SK-N-SH (cell line): Measurements from ENCODE around the gene PDZD8. TPM values are rescaled to one million over a fixed set of nuclear protein-coding genes. Genes with fewer than 3 reads are reported as not detected.

Experiments used
- CTCF ChIA-PET: fragments of 300-600, 350-600 bp; formaldehyde crosslinking; extraction: SDS; loops from one replicate; lab custom pipeline; 2021; lab: Yijun Ruan, JAX
- POLR2A ChIA-PET: fragments of 350-600 bp; sonication (Branson Sonifier 250); formaldehyde crosslinking; extraction: SDS; loops from one replicate; lab custom pipeline; 2020; ENCODE audit warnings: antibody characterized with exemption, inconsistent platforms; lab: Yijun Ruan, JAX
- DNase-seq: peaks from one replicate; pipeline ENCODE4 v3.0.0; 2012
- H2AFZ ChIP-seq: fragments of 200-600 bp; sonication (generic); 2 replicates; pipeline ENCODE4 v1.8.1; 2016; ENCODE audit warnings: antibody characterized with exemption, mild to moderate bottlenecking, low read depth
- H3F3A ChIP-seq: fragments of 200-600 bp; sonication (generic); replicated peaks from 2 replicates; pipeline ENCODE3; 2016; ENCODE audit warnings: antibody characterized with exemption, mild to moderate bottlenecking; ENCODE audit not compliant: insufficient read depth
- H3K27ac ChIP-seq, 2 experiments: fragments of 200-500 bp in 1 of 2; fragments of 200-600 bp in 1 of 2; sonication (Bioruptor generic) in 1 of 2; sonication (generic), shearing (Covaris generic) in 1 of 2; 2 replicates each; pipeline versions ENCODE4 v1.5.1 to v1.6.1; 2014 to 2016; ENCODE audit warnings: low read depth in 2 of 2, inconsistent platforms in 1 of 2, low read length in 1 of 2, mild to moderate bottlenecking in 1 of 2, mixed read lengths in 1 of 2
- H3K27me3 ChIP-seq: fragments of 200-600 bp; sonication (generic), shearing (Covaris generic); 2 replicates; pipeline ENCODE4 v1.6.1; 2016; ENCODE audit warnings: mixed run types; ENCODE audit not compliant: insufficient read depth
- H3K36me3 ChIP-seq, 2 experiments: fragments of 200-500 bp in 1 of 2; fragments of 200-600 bp in 1 of 2; sonication (Bioruptor generic) in 1 of 2; sonication (generic) in 1 of 2; replicated peaks in 1 of 2; 2 replicates each; pipeline versions ENCODE3 to v1.5.1; 2014 to 2016; ENCODE audit warnings: low read length in 1 of 2, mild to moderate bottlenecking in 1 of 2; ENCODE audit not compliant: insufficient read depth in 2 of 2, control insufficient read depth in 1 of 2
- H3K4me1 ChIP-seq, 2 experiments: fragments of 200-500 bp in 1 of 2; fragments of 200-600 bp in 1 of 2; sonication (Bioruptor generic) in 1 of 2; sonication (generic), shearing (Covaris generic) in 1 of 2; 2 replicates each; pipeline versions ENCODE4 v1.5.1 to v1.6.1; 2014 to 2016; ENCODE audit warnings: low read depth in 1 of 2, low read length in 1 of 2, mixed run types in 1 of 2; ENCODE audit not compliant: insufficient read depth in 2 of 2, control insufficient read depth in 1 of 2
- H3K4me2 ChIP-seq: fragments of 200-600 bp; sonication (generic), shearing (Covaris generic); 2 replicates; pipeline ENCODE4 v1.6.1; 2017; ENCODE audit warnings: mixed run types
- H3K4me3 ChIP-seq, 2 experiments: fragments of 200-500 bp in 1 of 2; fragments of 200-600 bp in 1 of 2; sonication (Bioruptor generic) in 1 of 2; sonication (generic), shearing (Covaris generic) in 1 of 2; 2 replicates each; pipeline versions ENCODE4 v1.5.1 to v1.8.1; 2014 to 2016; ENCODE audit warnings: low read depth in 2 of 2, inconsistent platforms in 1 of 2, low read length in 1 of 2, mild to moderate bottlenecking in 1 of 2, mixed read lengths in 1 of 2, moderate library complexity in 1 of 2
- H3K79me2 ChIP-seq: fragments of 200-600 bp; sonication (generic); 2 replicates; pipeline ENCODE4 v1.8.1; 2017; ENCODE audit warnings: mild to moderate bottlenecking; ENCODE audit not compliant: insufficient read depth
- H3K9ac ChIP-seq: fragments of 200-600 bp; sonication (generic); 2 replicates; pipeline ENCODE4 v1.6.1; 2017; ENCODE audit warnings: mixed run types
- H3K9me2 ChIP-seq: fragments of 200-600 bp; sonication (generic); 2 replicates; pipeline ENCODE4 v1.6.1; 2017; ENCODE audit warnings: mixed run types
- H3K9me3 ChIP-seq: fragments of 200-600 bp; sonication (generic); 2 replicates; pipeline ENCODE4 v1.6.1; 2017; ENCODE audit warnings: mixed run types, mild to moderate bottlenecking, moderate library complexity
- H4K20me1 ChIP-seq: fragments of 200-600 bp; sonication (generic); 2 replicates; pipeline ENCODE4 v1.6.1; 2017; ENCODE audit warnings: mild to moderate bottlenecking, mixed run types; ENCODE audit not compliant: insufficient read depth
- FOXJ3 ChIP-seq: sonication (generic); formaldehyde crosslinking; IDR thresholded peaks from 2 replicates; pipeline ENCODE4 v1.5.1; 2020; ENCODE audit warnings: mild to moderate bottlenecking, missing genetic modification reagents
- GATA2 ChIP-seq: sonication (generic); formaldehyde crosslinking; IDR thresholded peaks from 2 replicates; pipeline ENCODE4 v1.5.0; 2020; ENCODE audit warnings: mild to moderate bottlenecking, missing genetic modification reagents
- NFIC ChIP-seq: IDR thresholded peaks from 2 replicates; pipeline ENCODE4 v1.4.0; 2012; ENCODE audit warnings: borderline replicate concordance
- NRF1 ChIP-seq: IDR thresholded peaks from 2 replicates; pipeline ENCODE4 v1.6.1; 2012; ENCODE audit warnings: low read depth, mild to moderate bottlenecking, low read length
- RCOR1 ChIP-seq: fragments of 150-350 bp; IDR thresholded peaks from 2 replicates; pipeline ENCODE4 v1.6.1; 2017; ENCODE audit warnings: antibody characterized with exemption, low read length
- USF1 ChIP-seq: IDR thresholded peaks from 2 replicates; pipeline ENCODE4 v1.4.0; 2012; ENCODE audit warnings: low read depth, borderline replicate concordance
- YY1 ChIP-seq: IDR thresholded peaks from 2 replicates; pipeline ENCODE4 v1.4.0; 2012; ENCODE audit warnings: low read depth, mild to moderate bottlenecking
- whole genome bisulfite sequencing: methylation state at CpG from one replicate; pipeline ENCODE4 v1.1.6; 2017; ENCODE audit warnings: low lambda C conversion rate; 5-methylcytosine and 5-hydroxymethylcytosine counted together
- polyA plus RNA-seq, 3 experiments: library from polyadenylated mRNA; depleted of rRNA; stranded (reverse); fragments of >200 nt; gene quantifications; 2 replicates each; pipeline ENCODE4 v1.2.3, GENCODE V29; 2012
- TF ChIP-seq, protein P1 (sequence below): fragments of 150-350 bp; IDR thresholded peaks from 2 replicates; pipeline ENCODE4 v1.6.1; 2016; ENCODE audit warnings: mild to moderate bottlenecking, low read depth, low read length
- TF ChIP-seq, protein P2 (sequence below): IDR thresholded peaks from 2 replicates; pipeline ENCODE4 v1.6.1; 2012; ENCODE audit warnings: mild to moderate bottlenecking, low read depth, low read length, moderate library complexity

Gene PDZD8
- polyA plus RNA-seq, 1 of the 3 experiments (the other 2 are of a cell fraction) = 6.6 TPM

DNA sequence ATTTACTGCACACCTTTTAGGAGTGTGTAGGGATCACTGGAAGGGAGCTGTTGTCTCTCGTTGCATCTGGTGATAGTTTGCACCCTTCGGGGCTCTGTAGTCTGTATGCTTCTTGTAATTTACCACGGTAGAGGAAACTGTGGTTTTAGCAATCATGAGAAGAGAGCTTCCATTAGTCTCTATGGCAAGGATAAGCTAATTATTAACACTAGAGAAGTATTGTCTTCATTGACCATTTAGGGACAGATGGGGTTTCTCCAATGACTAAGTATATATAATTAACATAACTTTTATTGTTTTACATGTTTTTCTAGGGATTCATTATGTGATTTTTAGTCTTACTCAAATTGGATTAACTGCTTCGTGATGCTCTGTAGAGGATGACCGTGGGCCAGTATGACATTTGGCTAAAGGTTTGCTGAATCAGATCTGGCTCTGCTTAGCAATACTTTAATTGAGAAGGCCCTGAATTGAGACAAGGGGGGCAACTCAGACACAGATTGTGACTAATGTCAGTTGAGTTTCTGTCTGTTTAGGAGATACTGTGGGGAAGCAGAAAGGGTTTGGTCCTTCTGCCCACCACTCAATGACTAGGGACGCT, 125.6 kb downstream of the PDZD8 start:
- 37% methylated on average over 6 of the region's 6 CpGs for WGBS
- no peak for DNase-seq
- no peak for TF ChIP-seq RCOR1
- no peak for TF ChIP-seq FOXJ3 (CRISPR knock-in tag)
- Histone ChIP-seq H3K79me2 (no peaks in the 10 kb centered on the region), H3K9me3 (no peaks in the 10 kb centered on the region), H3K36me3 (no peaks in the 10 kb centered on the region), H2AFZ (no peak overlapping the region), H4K20me1 (no peaks in the 10 kb centered on the region), H3K27me3 (no peaks in the 10 kb centered on the region; the same call in 1 of the 2 replicates), H3K27ac (peak overlapping the region in 1 of 2 experiments; percentile 51; a peak in 1 of 4 replicates), H3K9me2 (no peaks in the 10 kb centered on the region), H3F3A (no peaks in the 10 kb centered on the region), H3K9ac (no peak overlapping the region), H3K4me2 (no peak overlapping the region), H3K4me1 (peaks cover 0 to 12% of the 10 kb centered on the region in 2 experiments; a peak in 2 of 4 replicates), H3K4me3 (no peak overlapping the region)
- CTCF ChIA-PET = interaction anchor here (0.9 to 12.6 kb wide), 3 partner anchors 16 to 68 kb away, joined by 3 to 92 read pairs (median 38); no protein-coding TSS in a partner anchor
- POLR2A ChIA-PET = no interaction called here

DNA sequence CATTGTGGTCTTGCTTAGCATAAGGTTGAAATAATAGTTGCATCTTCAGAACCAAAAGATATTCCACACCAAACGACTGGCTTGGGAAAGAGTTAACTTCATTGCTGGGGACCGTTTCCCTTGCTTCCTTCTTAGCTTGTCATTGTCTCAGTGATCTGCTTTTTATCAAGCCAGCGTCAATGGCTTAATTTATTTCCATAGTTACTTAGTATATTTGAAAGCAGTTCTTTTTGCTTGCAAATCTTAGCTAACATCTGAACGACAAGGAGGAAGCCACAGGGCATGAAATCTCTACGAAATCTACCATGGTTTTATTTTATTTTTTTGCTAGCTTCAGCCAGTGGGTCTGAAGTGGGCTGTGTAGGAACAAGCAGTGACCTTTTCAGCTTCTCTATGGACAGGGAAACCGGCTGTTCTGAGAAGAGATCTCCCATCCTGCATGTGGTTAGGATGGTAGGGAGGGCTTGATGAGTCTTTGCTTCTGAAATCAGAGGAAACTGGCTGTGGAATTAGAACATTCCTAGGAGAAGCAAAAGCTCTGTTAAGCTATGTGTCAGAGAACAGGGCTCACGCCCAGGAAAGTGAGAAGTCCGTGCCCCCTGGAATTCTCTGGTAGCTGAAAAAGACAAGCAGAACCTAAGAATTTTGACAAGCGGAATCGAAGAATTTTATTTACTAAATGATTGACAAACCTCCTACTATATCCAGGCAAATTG, 126.3 kb downstream of the PDZD8 start:
- Histone ChIP-seq H3K27ac (peak overlapping the region in 1 of 2 experiments; percentile 51; a peak in 1 of 4 replicates), H3K9ac (no peak overlapping the region), H3K4me1 (peaks cover 0 to 12% of the 10 kb centered on the region in 2 experiments; a peak in 2 of 4 replicates), H3K4me3 (no peak overlapping the region), H3K36me3 (no peaks in the 10 kb centered on the region), H3K9me3 (no peaks in the 10 kb centered on the region), H3K9me2 (no peaks in the 10 kb centered on the region), H2AFZ (no peak overlapping the region), H3K27me3 (no peaks in the 10 kb centered on the region; the same call in 1 of the 2 replicates), H3F3A (no peaks in the 10 kb centered on the region), H4K20me1 (no peaks in the 10 kb centered on the region), H3K79me2 (no peaks in the 10 kb centered on the region), H3K4me2 (no peak overlapping the region)
- POLR2A ChIA-PET = no interaction called here
- peak; percentile 42 for TF ChIP-seq GATA2
- TF ChIP-seq, protein P1, sequence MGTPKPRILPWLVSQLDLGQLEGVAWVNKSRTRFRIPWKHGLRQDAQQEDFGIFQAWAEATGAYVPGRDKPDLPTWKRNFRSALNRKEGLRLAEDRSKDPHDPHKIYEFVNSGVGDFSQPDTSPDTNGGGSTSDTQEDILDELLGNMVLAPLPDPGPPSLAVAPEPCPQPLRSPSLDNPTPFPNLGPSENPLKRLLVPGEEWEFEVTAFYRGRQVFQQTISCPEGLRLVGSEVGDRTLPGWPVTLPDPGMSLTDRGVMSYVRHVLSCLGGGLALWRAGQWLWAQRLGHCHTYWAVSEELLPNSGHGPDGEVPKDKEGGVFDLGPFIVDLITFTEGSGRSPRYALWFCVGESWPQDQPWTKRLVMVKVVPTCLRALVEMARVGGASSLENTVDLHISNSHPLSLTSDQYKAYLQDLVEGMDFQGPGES = no peak
- CTCF ChIA-PET = interaction anchor here (0.9 to 12.6 kb wide), 3 partner anchors 16 to 68 kb away, joined by 3 to 92 read pairs (median 38); no protein-coding TSS in a partner anchor
- DNase-seq = peak; percentile 55
- 33% methylated on average over 10 of the region's 10 CpGs for WGBS

- H3K4me1 ChIP-seq = peaks cover 0 to 12% of the 10 kb centered on the region in 2 experiments; a peak in 2 of 4 replicates
- H3K9me2 ChIP-seq = no peaks in the 10 kb centered on the region
- 72% methylated on average over 3 of the region's 3 CpGs for WGBS
- H3K79me2 ChIP-seq = no peaks in the 10 kb centered on the region
- no peak overlapping the region for H3K9ac ChIP-seq
- H3K4me3 ChIP-seq = no peak overlapping the region
- ChIA-PET CTCF (interaction anchor here (1.2 to 12.6 kb wide), 3 partner anchors 20 to 70 kb away, joined by 4 to 92 read pairs (median 6); no protein-coding TSS in a partner anchor), POLR2A (no interaction called here)
- DNase-seq = no peak
- no peaks in the 10 kb centered on the region for H3K9me3 ChIP-seq
- no peaks in the 10 kb centered on the region for H3F3A ChIP-seq
- H4K20me1 ChIP-seq = no peaks in the 10 kb centered on the region
- no peak overlapping the region for H2AFZ ChIP-seq
- TF ChIP-seq FOXJ3 (CRISPR knock-in tag) (no peak), NFIC (no peak), USF1 (no peak), NRF1 (no peak), YY1 (no peak)
- TF ChIP-seq, protein P2, sequence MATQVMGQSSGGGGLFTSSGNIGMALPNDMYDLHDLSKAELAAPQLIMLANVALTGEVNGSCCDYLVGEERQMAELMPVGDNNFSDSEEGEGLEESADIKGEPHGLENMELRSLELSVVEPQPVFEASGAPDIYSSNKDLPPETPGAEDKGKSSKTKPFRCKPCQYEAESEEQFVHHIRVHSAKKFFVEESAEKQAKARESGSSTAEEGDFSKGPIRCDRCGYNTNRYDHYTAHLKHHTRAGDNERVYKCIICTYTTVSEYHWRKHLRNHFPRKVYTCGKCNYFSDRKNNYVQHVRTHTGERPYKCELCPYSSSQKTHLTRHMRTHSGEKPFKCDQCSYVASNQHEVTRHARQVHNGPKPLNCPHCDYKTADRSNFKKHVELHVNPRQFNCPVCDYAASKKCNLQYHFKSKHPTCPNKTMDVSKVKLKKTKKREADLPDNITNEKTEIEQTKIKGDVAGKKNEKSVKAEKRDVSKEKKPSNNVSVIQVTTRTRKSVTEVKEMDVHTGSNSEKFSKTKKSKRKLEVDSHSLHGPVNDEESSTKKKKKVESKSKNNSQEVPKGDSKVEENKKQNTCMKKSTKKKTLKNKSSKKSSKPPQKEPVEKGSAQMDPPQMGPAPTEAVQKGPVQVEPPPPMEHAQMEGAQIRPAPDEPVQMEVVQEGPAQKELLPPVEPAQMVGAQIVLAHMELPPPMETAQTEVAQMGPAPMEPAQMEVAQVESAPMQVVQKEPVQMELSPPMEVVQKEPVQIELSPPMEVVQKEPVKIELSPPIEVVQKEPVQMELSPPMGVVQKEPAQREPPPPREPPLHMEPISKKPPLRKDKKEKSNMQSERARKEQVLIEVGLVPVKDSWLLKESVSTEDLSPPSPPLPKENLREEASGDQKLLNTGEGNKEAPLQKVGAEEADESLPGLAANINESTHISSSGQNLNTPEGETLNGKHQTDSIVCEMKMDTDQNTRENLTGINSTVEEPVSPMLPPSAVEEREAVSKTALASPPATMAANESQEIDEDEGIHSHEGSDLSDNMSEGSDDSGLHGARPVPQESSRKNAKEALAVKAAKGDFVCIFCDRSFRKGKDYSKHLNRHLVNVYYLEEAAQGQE = no peak
- H3K4me2 ChIP-seq = no peak overlapping the region
- no peaks in the 10 kb centered on the region for H3K36me3 ChIP-seq
- H3K27ac ChIP-seq = no peak overlapping the region
- H3K27me3 ChIP-seq = peaks cover under 1% of the 10 kb centered on the region; the same call in 1 of the 2 replicates
Measured at GRCh38 chr10:117246997-117247671, 128.1 kb downstream of the PDZD8 start.
